GM12864 (cell line): ENCODE results near the gene DHDDS.

Experiments
- DNase-seq: peaks from one replicate; pipeline ENCODE4 v3.0.0-alpha.2; 2011; ENCODE audit warnings: low read depth
- H3K4me3 ChIP-seq: 2 replicates; pipeline ENCODE4 v1.5.1; 2011; ENCODE audit warnings: mild to moderate bottlenecking, low read depth, low read length, control low read depth
- CTCF ChIP-seq: IDR thresholded peaks from 2 replicates; pipeline ENCODE4 v1.5.1; 2011; ENCODE audit warnings: low read depth, mild to moderate bottlenecking, moderate library complexity, low read length, control low read depth, inconsistent platforms; ENCODE audit errors: missing control alignments

DHDDS gene

GRCh38 chr1:26517766-26518049 lies 85.6 kb downstream of the DHDDS start:
- DNase-seq: no peak
- TF ChIP-seq CTCF: no peak
- no peak overlapping the region for H3K4me3 ChIP-seq

GRCh38 chr1:26518355-26518754 lies 86.2 kb downstream of the DHDDS start:
- H3K4me3 ChIP-seq: no peak overlapping the region
- no peak for DNase-seq
- no peak for TF ChIP-seq CTCF

- H3K4me3 ChIP-seq: no peak overlapping the region
- no peak for TF ChIP-seq CTCF
- DNase-seq: no peak
Measured at GRCh38 chr1:26520339-26520738, 88.2 kb downstream of the DHDDS start.
